GM12891 (cell line): ENCODE results near the gene PRICKLE4.

Source experiments
- POLR2A ChIP-seq: IDR thresholded peaks from 2 replicates; pipeline ENCODE4 v1.6.1; 2011; ENCODE audit warnings: low read depth, low read length, control low read depth
- POLR2AphosphoS5 ChIP-seq: IDR thresholded peaks from 2 replicates; pipeline ENCODE4 v1.6.1; 2011; ENCODE audit warnings: low read depth, low read length, control low read depth
- SPI1 ChIP-seq: IDR thresholded peaks from 2 replicates; pipeline ENCODE4 v1.6.1; 2011; ENCODE audit warnings: low read depth, low read length, control low read depth

- no peak for TF ChIP-seq POLR2A
- TF ChIP-seq SPI1 = no peak
- TF ChIP-seq POLR2AphosphoS5 = no peak
These were observed 55.6 kb downstream of the PRICKLE4 start for GRCh38 chr6:41836022-41836659.
